NCI-H2227 treated with DMSO at 0.1 percent for 48 hours (cell line): ENCODE results near the gene LMTK3.
"Not testable (repeated sequence)": the region's sequence is repeated elsewhere in the genome, so short reads cannot be mapped to it uniquely, and the experiment has no call there.

Source experiments
- DNase-seq: peaks from one replicate; lab custom pipeline; 2025; lab: John Stamatoyannopoulos, UW

The LMTK3 gene

GRCh38 chr19:48486706-48487105, 24.9 kb downstream of the LMTK3 start:
- not testable (repeated sequence) for DNase-seq

DNA sequence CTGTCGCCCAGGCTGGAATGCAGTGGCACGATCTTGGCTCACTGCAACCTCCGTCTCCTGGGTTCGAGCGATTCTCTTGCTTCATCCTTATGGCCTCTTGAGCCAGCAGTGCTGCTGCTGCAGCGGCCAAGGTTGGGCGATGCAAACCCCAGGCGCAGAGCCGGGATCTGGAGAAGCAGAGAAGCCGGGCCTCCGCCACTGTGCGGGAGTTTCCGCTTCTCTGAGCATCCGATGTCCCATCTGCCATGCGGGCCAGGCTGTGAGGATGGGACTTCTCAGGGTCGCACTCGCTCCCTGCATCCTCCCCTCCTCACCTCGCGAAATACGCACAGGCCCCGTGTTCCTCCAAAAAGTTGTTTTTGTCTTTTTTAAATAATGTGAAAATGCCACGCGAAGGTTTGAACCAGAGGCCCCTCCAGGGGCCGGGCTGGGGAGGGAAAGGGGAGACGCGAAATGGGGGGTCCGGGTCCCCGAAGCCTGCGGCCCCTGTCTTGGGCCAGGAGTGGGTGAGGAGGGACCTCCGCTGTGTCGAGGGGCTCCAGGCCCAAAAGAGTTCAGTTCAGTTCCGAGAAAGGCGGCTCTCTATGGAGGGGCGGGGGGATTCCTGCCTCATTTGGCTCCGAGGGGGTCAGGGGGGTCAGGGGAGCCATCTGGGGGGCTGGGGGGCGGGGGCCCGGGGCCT, 26.6 kb downstream of the LMTK3 start:
- DNase-seq: no peak

DNA sequence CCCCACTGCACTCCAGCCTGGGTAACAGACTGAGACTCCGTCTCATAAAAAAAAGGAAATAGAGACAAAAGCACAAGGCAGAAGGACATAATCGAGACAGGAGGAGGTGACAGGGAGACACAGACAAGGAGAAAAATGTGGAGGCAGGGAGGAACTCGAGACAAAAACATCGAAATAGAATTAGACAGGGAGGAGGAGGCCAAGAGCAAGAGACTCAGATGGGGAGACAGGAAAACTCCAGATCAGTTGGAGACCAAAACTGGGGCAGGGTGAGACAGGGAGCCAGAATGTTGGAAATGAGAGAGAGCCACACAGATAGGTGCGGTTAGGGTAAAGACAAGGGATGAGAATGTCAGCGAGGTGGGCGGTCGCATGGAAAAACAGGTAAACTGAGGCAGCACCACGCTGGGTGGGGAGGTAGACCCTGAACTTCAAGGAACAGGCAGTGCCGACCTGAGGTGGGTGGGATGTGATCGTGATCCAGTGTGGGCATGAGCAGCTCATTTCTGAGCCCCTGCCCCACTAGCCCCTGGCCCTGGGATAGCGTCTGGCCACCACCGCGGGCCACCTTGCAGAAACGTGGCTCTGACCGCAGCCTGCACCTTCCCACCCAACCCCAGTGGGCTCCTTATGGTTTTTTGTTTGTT, 27.3 kb downstream of the LMTK3 start:
- DNase-seq: no peak

DNA sequence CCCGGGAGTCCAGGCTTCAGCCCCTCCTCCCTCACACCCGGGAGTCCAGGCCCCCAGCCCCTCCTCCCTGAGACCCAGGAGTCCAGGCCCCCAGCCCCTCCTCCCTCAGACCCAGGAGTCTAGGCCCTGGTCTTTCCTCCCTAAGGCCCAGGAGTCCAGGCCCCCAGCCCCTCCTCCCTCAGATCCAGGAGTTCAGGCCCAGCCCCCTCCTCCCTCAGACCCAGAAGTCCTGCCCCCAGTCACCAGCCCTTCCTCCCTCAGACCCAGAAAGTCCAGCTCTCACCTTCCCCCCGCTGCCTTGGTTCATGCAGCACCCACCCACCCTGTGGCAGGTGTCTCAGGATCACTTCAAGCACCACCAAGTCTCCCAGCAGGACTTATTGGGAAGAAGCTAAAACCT, 28.3 kb downstream of the LMTK3 start:
- DNase-seq: no peak

GRCh38 chr19:48481846-48482639, 29.6 kb downstream of the LMTK3 start:
- no peak for DNase-seq

DNA sequence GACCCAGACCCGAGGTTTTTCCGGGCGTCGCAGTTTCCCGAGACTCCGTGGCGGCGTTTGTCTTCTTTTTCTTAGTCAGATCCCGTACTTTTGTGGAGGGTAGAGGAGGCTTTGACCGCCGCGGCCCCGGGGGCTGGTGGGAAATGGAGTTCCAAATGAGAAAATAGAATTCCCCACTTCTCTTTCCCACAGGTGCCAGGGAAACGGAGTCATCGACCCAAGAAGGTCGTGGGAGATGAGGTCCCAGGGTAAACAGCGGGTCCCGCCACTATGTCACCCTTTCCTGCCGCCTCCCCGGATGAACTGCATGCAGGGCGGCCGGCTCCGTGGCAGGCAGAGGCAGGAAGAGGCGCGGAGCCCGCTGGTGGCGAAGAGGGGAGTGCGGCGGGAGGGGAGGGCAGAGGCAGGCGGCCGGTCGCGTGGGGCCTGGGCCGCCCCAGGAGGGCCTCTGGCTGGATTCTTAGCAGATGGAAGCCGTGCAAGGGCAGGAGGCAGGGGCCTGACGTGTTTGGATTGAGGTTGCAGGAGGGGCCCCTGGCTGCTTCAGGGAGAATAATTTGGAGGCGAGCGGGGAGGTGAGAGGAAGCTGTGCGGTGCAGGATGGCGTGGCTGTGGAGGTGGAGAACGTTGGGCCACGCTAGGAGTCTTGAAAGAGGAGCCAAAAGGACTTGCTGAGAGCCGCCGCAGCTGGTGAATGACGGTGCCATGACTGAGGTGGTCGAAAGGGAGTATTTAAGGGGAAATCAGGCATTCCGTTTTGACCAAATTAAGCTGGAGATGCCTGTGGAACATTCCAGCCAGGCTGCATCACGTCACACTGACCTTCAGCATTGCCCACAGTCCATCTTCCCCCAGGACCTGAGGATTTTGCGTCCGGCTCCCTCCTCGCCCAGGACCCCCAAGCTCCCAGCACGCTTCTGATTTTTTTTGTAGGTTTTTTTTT, 30.8 kb downstream of the LMTK3 start:
- no peak for DNase-seq

DNA sequence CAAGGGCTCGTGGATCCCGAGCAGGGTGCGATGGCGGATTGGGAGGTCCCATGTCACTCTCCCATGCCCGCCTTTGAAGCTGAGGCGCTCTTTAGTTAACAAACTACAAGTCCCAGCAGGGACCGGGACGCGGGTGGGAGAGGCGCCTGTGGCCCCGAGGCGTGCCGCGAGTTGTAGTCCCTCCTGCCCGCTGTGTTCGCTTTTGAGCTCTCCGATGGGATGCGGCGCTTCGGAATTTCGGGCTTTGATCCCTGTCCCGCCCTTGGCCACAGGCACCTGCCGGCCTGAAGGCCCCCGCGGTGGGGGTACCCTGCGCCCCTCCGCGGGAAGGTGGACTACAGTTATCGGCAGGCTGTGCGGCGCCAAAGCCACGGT, 31.5 kb downstream of the LMTK3 start:
- DNase-seq: no peak

DNA sequence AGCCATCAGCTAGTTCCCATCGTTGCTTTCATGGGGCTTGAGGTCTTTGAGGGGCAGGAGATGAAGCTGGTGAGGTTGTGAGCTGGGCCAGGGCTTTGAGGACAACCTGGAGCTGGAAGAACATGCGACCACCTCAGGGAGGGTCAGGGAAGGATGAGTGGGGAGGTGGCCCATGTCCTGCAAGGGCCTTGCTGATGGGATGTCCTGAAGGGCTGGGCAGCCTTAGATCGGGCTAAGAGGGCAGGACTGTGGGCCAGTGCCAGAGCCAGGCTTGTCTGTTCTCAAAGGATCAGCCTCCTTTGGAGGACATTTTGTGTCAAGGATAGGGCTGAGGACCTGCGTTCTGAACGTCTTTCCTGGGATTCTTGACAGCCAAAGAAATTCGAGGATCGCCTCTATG, 31.9 kb downstream of the LMTK3 start:
- no peak for DNase-seq

GRCh38 chr19:48478339-48479256, 33.0 kb downstream of the LMTK3 start:
- DNase-seq: no peak

GRCh38 chr19:48477698-48478338, 33.8 kb downstream of the LMTK3 start:
- DNase-seq: no peak

- DNase-seq: no peak
Measured at GRCh38 chr19:48477067-48477685, 34.5 kb downstream of the LMTK3 start.

GRCh38 chr19:48476176-48476575, 35.5 kb downstream of the LMTK3 start:
- DNase-seq: no peak

GRCh38 chr19:48475369-48476068, 36.1 kb downstream of the LMTK3 start:
- DNase-seq: no peak

DNA sequence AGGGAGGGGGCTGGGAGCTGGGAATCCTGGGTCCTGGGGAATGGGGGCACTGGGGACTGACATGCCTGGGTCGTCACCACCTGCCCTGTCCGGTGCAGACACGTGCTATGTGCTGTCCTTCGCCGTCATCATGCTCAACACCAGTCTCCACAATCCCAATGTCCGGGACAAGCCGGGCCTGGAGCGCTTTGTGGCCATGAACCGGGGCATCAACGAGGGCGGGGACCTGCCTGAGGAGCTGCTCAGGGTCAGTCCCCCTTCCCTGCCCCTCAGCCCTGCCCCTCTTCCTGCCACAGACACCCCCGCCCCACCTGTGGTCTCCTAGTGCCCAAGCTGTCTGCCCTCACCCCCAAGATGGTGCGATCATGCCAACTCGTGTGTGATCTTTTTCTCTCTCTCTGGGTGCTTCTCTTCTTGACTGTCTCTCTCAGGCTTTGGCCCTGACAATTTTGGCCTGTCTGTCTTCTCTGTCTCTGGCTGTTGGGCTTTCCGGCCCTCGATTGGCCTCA, 37.5 kb downstream of the LMTK3 start:
- DNase-seq: no peak

GRCh38 chr19:48473161-48473966, 38.3 kb downstream of the LMTK3 start:
- no peak for DNase-seq

DNA sequence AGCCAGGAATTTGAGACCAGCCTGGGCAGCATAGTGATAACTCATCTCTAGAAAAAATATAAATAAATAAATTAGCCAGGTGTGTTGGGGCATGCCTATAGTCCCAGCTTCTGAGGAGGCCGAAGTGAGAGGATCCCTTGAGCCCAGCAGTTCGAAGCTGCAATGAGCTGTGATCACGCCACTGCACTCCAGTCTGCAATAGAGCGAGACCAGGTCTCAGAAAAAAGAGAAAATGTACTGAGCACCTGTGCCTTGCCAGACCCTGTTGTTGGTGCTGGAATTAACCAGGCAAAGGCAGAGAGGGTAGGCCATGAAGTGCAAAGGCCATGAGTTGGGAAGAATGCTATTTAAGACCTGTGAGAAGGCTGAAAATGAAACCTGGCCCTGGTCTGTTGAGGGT, 39.8 kb downstream of the LMTK3 start:
- no peak for DNase-seq

- DNase-seq: no peak
Measured at GRCh38 chr19:48470856-48471255, 40.8 kb downstream of the LMTK3 start.
